ENCODE measurements around the gene NEURL1. TPM values are rescaled to one million over a fixed set of nuclear protein-coding genes. Genes with fewer than 3 reads are reported as not detected.

NEURL1 gene
- total and polyA plus RNA-seq, 2 donors (not counting 3 experiments of a cell fraction or from before 2014, with no cell fraction given) = 0.06 to 0.22 TPM

DNA sequence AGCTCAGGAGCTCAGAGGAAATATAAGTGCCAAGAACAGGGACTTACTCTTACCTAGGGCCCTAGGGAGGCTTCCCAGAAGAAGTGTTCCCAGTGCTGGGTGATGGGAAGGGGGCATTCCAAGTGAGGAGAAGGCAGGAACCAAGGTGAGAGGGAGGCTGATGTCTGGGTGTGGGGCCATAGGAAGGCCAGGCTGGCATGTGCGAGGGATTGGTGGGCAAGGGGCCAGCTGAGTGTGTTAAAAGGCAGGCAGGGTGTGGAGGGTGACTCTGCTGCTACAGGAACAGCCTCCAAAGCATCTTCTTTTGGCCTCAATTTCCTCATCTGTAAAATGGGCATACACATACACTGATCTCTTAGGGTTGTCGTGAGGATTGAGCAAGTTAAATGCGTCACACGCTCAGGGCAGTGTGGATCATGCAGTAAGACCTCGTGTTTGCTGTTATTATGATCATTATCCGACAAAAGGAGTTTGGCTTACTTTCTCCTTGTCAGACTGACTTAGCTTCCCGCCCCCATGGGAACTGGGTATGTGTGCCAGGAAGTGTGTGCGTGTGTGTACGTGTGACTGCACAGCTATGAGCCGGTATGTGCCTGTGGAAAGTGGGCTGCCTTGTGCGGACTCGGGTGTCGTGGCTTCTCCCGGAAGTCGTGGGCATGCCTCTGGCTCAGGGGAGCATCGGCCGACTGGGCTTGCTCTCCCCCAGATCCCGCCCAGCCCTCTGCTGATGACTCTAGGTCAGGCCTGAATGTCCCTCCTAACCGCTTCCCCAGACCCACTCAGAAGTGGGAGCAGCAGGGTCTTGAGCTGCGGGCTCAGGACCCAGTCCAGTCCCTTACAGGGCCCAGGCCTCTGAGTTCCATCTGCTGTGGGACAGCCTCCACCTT lies 59.6 kb downstream of the NEURL1 start:
- Histone ChIP-seq H3K27ac (ENCODE audit: insufficient read depth, low read depth, low read length) (no peak overlapping the region), H3K27me3 (ENCODE audit: control insufficient read depth in 2 of 2, insufficient read depth in 2 of 2, low read length in 2 of 2) (peaks cover 19 to 25% of the 10 kb centered on the region in 2 experiments), H3K79me2 (ENCODE audit: control insufficient read depth, insufficient read depth, low read length) (no peaks in the 10 kb centered on the region), H3K4me2 (ENCODE audit: insufficient read depth, low read length) (no peak overlapping the region), H3K9me3 (replicated peaks; ENCODE audit: control insufficient read depth, insufficient read depth, low read length) (no peaks in the 10 kb centered on the region), H3K36me3 (ENCODE audit: control insufficient read depth in 2 of 2, extremely low read depth in 1 of 2, insufficient read depth in 2 of 2, low read length in 2 of 2) (no peaks in the 10 kb centered on the region), H4K20me1 (replicated peaks; ENCODE audit: control insufficient read depth, extremely low read depth, insufficient read depth, low read length) (no peaks in the 10 kb centered on the region), H3K9ac (replicated peaks; ENCODE audit: extremely low read depth, insufficient read depth, low read length) (no peak overlapping the region), H3K9me1 (replicated peaks; ENCODE audit: control insufficient read depth, extremely low read depth, insufficient read depth, low read length) (no peaks in the 10 kb centered on the region), H3K4me1 (ENCODE audit: control insufficient read depth, extremely low read depth, insufficient read depth, low read length) (no peaks in the 10 kb centered on the region), H3K4me3 (replicated peaks in 1 of 3; ENCODE audit: insufficient read depth in 1 of 3, low read depth in 1 of 3, low read length in 3 of 3) (no peak overlapping the region), H2AFZ (ENCODE audit: low read depth, low read length) (no peak overlapping the region)
- dilution Hi-C loops (cut with MboI; ENCODE audit: extremely low pct_ligation_motif_present, low sequenced_read_pairs) (no loop called here), intact Hi-C loops (cut with micrococcal nuclease) (no loop called here)
- DNase-seq (ENCODE audit: low read depth, low spot score) (no peak), FAIRE-seq (no peak)
- no TSS peak for BruUV-seq (replicated peaks)
- TF ChIP-seq GATA2 (IDR thresholded peaks at IDR 0.05; ENCODE audit: insufficient read depth, insufficient read length, low read depth, low read length) (no peak), POLR2A (IDR thresholded peaks at IDR 0.05; ENCODE audit: low read depth, low read length) (no peak), POLR2AphosphoS5 (IDR thresholded peaks at IDR 0.05; ENCODE audit: insufficient read depth, low read depth, low read length) (no peak), EZH2 (IDR thresholded peaks at IDR 0.05; ENCODE audit: borderline replicate concordance, low read depth, low read length, severe bottlenecking) (no peak), MYC (IDR thresholded peaks at IDR 0.05; ENCODE audit: low read depth, low read length) (no peak), JUN (IDR thresholded peaks at IDR 0.05; ENCODE audit: borderline replicate concordance, insufficient read depth, insufficient read length, low read depth) (no peak), FOS (IDR thresholded peaks at IDR 0.05; ENCODE audit: borderline replicate concordance, insufficient read depth, low read length) (no peak)
- TF ChIP-seq, protein P1, sequence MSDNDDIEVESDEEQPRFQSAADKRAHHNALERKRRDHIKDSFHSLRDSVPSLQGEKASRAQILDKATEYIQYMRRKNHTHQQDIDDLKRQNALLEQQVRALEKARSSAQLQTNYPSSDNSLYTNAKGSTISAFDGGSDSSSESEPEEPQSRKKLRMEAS (IDR thresholded peaks at IDR 0.05; ENCODE audit: insufficient read depth, insufficient read length) = no peak
- TF ChIP-seq, protein P2, sequence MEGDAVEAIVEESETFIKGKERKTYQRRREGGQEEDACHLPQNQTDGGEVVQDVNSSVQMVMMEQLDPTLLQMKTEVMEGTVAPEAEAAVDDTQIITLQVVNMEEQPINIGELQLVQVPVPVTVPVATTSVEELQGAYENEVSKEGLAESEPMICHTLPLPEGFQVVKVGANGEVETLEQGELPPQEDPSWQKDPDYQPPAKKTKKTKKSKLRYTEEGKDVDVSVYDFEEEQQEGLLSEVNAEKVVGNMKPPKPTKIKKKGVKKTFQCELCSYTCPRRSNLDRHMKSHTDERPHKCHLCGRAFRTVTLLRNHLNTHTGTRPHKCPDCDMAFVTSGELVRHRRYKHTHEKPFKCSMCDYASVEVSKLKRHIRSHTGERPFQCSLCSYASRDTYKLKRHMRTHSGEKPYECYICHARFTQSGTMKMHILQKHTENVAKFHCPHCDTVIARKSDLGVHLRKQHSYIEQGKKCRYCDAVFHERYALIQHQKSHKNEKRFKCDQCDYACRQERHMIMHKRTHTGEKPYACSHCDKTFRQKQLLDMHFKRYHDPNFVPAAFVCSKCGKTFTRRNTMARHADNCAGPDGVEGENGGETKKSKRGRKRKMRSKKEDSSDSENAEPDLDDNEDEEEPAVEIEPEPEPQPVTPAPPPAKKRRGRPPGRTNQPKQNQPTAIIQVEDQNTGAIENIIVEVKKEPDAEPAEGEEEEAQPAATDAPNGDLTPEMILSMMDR (IDR thresholded peaks at IDR 0.05; ENCODE audit: extremely low read depth in 1 of 2, insufficient read depth in 1 of 2, low read depth in 1 of 2, low read length in 2 of 2) = no peak
- CTCF ChIA-PET = interaction anchor here (0.8 to 1.9 kb wide), 3 partner anchors 8 to 20 kb away, joined by 3 to 5 read pairs (median 4); no protein-coding TSS in a partner anchor
- POLR2A ChIA-PET = no interaction called here

Measured in endothelial cell of umbilical vein (primary cell).